Hepatocyte (in vitro differentiated cells): ENCODE data around the gene TXNDC11. TPM values are rescaled to one million over a fixed set of nuclear protein-coding genes. Genes with fewer than 3 reads are reported as not detected.

Experiments
- DNase-seq: peaks from one replicate; pipeline ENCODE4 v3.0.0-alpha.2; 2016; ENCODE audit warnings: low spot score
- H2AFZ ChIP-seq: fragments of 200-600 bp; sonication (generic); 2 replicates; pipeline ENCODE4 v1.6.0; 2016; ENCODE audit warnings: antibody characterized with exemption, mild to moderate bottlenecking
- H3K27ac ChIP-seq: fragments of 200-600 bp; sonication (generic); 2 replicates; pipeline ENCODE4 v1.5.1; 2016; ENCODE audit warnings: mild to moderate bottlenecking
- H3K27me3 ChIP-seq: fragments of 200-600 bp; sonication (generic); 2 replicates; pipeline ENCODE4 v1.6.1; 2016
- H3K36me3 ChIP-seq: fragments of 200-600 bp; sonication (generic); replicated peaks from 2 replicates; pipeline ENCODE4 v1.5.1; 2016; ENCODE audit warnings: low read depth; ENCODE audit not compliant: insufficient read depth
- H3K4me1 ChIP-seq: fragments of 200-600 bp; sonication (generic); 2 replicates; pipeline ENCODE4 v1.5.1; 2016; ENCODE audit warnings: mild to moderate bottlenecking, moderate library complexity; ENCODE audit not compliant: insufficient read depth
- H3K4me2 ChIP-seq: fragments of 200-600 bp; sonication (generic); 2 replicates; pipeline ENCODE4 v1.6.0; 2016
- H3K4me3 ChIP-seq: fragments of 200-600 bp; sonication (generic); 2 replicates; pipeline ENCODE4 v1.5.1; 2016; ENCODE audit warnings: mild to moderate bottlenecking
- H3K79me2 ChIP-seq: fragments of 200-600 bp; sonication (generic); 2 replicates; pipeline ENCODE4 v1.6.0; 2017; ENCODE audit warnings: mild to moderate bottlenecking
- H3K9me2 ChIP-seq: fragments of 200-600 bp; sonication (generic); replicated peaks from 2 replicates; pipeline ENCODE4 v1.6.0; 2017; ENCODE audit warnings: mild to moderate bottlenecking; ENCODE audit not compliant: insufficient read depth
- H3K9me3 ChIP-seq: fragments of 200-600 bp; sonication (generic); 2 replicates; pipeline ENCODE4 v1.5.1; 2016; ENCODE audit warnings: low read depth, mild to moderate bottlenecking
- H4K20me1 ChIP-seq: fragments of 200-600 bp; sonication (generic); 2 replicates; pipeline ENCODE4 v1.6.0; 2016; ENCODE audit warnings: mild to moderate bottlenecking; ENCODE audit not compliant: insufficient read depth, poor library complexity, severe bottlenecking
- EZH2 ChIP-seq: fragments of 200-600 bp; sonication (generic); IDR thresholded peaks from 2 replicates; pipeline ENCODE4 v1.6.1; 2016; ENCODE audit warnings: antibody characterized with exemption, mild to moderate bottlenecking, borderline replicate concordance
- EZH2phosphoT487 ChIP-seq: fragments of 200-600 bp; sonication (generic); IDR thresholded peaks from one replicate; pipeline ENCODE4 v1.6.1; 2018; ENCODE audit warnings: antibody characterized with exemption, mild to moderate bottlenecking, low read depth, moderate library complexity; ENCODE audit not compliant: unreplicated experiment, severe bottlenecking
- WGBS: methylation state at CpG from one replicate; pipeline ENCODE4 v1.1.6; 2016; ENCODE audit warnings: low lambda C conversion rate; ENCODE audit errors: missing lambda C conversion rate; 5-methylcytosine and 5-hydroxymethylcytosine counted together
- polyA plus RNA-seq: library from polyadenylated mRNA; unstranded; fragments of >200 nt; fragmentation: Nextera tagmentation; extraction: Ambion mirVana; gene quantifications from 2 replicates; pipeline ENCODE4 v1.2.1, GENCODE V29; 2016
- total RNA-seq: library from RNA; depleted of rRNA; stranded (reverse); fragments of >200 nt; gene quantifications from 2 replicates; pipeline ENCODE4 v1.2.3, GENCODE V29; 2014
- TF ChIP-seq, protein P1 (sequence below): fragments of 200-600 bp; sonication (generic); IDR thresholded peaks from 2 replicates; pipeline ENCODE4 v1.5.1; 2016; ENCODE audit warnings: antibody characterized with exemption, mild to moderate bottlenecking; ENCODE audit not compliant: poor library complexity

TXNDC11 gene
- total and polyA plus RNA-seq, 2 experiments from 2014 or later: 58.5 to 59.4 TPM

DNA sequence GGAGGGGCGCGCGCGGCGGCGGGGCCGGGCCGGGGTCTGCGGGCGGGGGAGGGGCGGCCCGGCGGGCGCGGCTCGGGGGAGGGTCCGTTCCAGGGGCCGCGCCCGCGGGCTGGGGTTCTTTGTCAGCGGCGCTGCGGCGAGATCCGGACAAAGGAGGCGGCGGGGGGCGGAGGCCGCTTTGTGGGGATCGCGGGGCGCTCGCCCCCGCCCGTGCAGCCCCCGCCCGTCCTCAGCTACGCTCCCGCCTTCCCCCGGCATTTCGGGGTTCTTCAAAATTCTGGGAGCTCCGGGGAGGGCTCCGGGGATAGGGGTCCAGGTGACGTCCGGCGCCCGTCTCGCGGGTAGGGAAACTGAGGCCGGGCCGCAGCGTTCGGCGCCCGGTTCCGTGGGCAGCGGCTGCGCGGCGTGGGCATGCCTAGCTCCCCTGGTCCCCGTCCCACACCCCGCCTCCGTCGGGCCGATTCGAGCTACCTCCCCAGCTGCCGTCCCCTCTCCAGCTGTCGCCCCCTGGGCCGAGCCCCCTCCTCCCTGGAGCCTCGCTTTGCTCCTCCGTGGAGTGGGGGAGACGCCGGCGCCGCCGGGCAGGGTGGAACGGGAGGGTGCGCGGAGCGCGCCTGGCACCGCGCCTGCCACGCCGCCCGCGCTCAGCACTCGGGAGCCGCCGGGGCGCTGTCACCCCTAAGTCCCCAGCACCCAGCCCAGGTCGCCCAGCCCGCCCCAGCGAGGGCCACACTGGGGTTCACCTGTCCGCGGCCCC lies 73.9 kb downstream of the TXNDC11 start:
- peaks cover 46% of the 10 kb centered on the region for H4K20me1 ChIP-seq
- H3K4me2 ChIP-seq: peak overlapping the region; percentile 94
- no peaks in the 10 kb centered on the region for H3K27me3 ChIP-seq
- peak; percentile 51 for DNase-seq
- H2AFZ ChIP-seq: peak overlapping the region; percentile 68
- H3K36me3 ChIP-seq: no peaks in the 10 kb centered on the region
- no peaks in the 10 kb centered on the region for H3K9me2 ChIP-seq
- peak overlapping the region; percentile 97 for H3K4me3 ChIP-seq
- H3K4me1 ChIP-seq: peaks cover 10% of the 10 kb centered on the region
- peak overlapping the region; percentile 9 for H3K27ac ChIP-seq
- TF ChIP-seq EZH2 (no peak), EZH2phosphoT487 (no peak)
- TF ChIP-seq, protein P1, sequence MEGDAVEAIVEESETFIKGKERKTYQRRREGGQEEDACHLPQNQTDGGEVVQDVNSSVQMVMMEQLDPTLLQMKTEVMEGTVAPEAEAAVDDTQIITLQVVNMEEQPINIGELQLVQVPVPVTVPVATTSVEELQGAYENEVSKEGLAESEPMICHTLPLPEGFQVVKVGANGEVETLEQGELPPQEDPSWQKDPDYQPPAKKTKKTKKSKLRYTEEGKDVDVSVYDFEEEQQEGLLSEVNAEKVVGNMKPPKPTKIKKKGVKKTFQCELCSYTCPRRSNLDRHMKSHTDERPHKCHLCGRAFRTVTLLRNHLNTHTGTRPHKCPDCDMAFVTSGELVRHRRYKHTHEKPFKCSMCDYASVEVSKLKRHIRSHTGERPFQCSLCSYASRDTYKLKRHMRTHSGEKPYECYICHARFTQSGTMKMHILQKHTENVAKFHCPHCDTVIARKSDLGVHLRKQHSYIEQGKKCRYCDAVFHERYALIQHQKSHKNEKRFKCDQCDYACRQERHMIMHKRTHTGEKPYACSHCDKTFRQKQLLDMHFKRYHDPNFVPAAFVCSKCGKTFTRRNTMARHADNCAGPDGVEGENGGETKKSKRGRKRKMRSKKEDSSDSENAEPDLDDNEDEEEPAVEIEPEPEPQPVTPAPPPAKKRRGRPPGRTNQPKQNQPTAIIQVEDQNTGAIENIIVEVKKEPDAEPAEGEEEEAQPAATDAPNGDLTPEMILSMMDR: no peak
- H3K79me2 ChIP-seq: peaks cover 53% of the 10 kb centered on the region
- H3K9me3 ChIP-seq: no peaks in the 10 kb centered on the region
- 17% methylated on average over 8 of the region's 97 CpGs for WGBS

DNA sequence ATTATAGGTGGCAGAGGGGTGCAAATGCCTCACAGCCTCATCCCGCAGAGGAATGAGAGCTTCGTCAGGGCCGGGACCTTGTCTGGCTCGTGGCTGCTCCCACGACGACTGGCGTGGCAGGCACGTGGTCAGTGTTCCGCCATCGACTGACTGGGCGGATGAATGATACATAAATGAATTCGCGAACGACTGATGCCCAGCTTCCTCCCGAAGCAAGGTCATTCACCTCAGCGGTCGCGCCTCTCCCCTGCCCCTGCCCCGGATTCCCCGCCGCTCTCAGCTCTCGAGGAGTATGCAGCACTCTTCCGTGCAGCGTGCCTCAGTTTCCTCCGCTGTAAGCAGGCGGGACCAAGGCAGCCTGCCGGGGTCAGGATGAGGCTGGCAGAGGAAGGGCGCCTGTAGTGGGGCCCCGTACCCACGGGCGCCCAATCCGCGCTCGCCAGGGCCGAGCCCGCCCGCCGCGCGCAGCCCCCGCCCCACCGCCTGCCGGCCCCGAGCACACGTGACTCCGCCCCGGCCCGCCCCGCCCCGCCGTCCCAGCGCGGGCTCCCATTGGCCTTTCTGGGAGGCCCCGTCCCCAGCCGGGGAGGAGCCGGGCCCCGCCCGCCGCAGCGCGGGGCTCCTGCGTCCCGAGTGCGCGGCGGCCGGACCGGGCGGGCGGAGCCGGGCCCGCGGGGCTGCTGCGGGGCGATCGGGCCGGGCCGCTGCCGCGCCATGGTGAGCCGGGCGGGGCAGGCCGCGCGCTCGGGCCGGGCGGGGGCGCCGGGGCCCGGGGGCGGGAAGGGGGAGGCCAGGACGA lies 74.6 kb downstream of the TXNDC11 start, which contains the start of gene SNN:
Gene SNN, plus strand, starts transcription at position 632 of the 799 bp plus-strand sequence. CDS start 7,605 bp downstream, outside the sequence.
- Histone ChIP-seq H3K9me2 (no peaks in the 10 kb centered on the region), H3K79me2 (peaks cover 45% of the 10 kb centered on the region), H3K9me3 (no peaks in the 10 kb centered on the region), H3K4me2 (peak within 1 kb of the TSS; percentile 95), H2AFZ (peak within 1 kb of the TSS; percentile 90), H4K20me1 (peaks cover 38% of the 10 kb centered on the region), H3K4me1 (peaks cover 10% of the 10 kb centered on the region), H3K4me3 (peak within 1 kb of the TSS; percentile 97), H3K27ac (peak within 1 kb of the TSS; percentile 9), H3K36me3 (no peaks in the 10 kb centered on the region), H3K27me3 (no peaks in the 10 kb centered on the region)
- DNase-seq: peak; percentile 96
- WGBS: 20% methylated on average over 45 of the region's 93 CpGs
- TF ChIP-seq EZH2phosphoT487 (no peak), EZH2 (no peak)
- TF ChIP-seq, protein P1: no peak

DNA sequence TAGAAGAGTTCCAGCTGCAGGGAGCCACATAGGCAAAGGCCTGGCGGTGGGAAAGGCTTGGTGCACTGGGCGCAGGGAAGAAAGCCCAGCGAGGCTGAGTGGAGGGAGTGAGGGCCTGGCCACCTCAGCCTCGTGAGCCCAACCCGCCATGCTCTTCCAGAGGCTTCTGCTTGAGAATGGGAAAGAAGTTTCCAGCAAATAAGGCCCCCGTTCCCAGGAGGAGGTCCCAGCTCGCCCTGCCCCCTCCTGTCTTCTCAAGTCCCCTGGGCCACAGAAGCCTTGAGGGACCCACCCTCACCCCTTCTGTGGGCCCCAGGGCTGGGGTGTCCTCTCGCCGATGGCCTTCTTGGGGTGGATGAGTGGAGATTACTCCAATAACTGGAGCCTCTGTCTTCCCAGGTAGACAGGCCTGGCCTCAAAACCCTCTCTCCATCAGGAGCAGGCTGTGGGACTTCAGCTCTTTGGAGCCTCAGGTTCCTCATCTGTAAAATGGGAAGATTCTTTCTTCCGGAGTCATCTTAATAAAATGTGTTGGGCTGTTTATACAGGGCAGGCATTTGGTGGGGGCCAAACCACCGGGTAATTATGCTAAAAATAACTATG lies 75.3 kb downstream of the TXNDC11 start:
- Histone ChIP-seq H3K36me3 (no peaks in the 10 kb centered on the region), H3K27ac (no peak overlapping the region), H3K4me1 (peaks cover 10% of the 10 kb centered on the region), H3K9me2 (no peaks in the 10 kb centered on the region), H3K27me3 (no peaks in the 10 kb centered on the region), H2AFZ (no peak overlapping the region), H4K20me1 (peaks cover 31% of the 10 kb centered on the region), H3K4me2 (peak overlapping the region; percentile 95), H3K79me2 (peaks cover 38% of the 10 kb centered on the region), H3K9me3 (no peaks in the 10 kb centered on the region), H3K4me3 (no peak overlapping the region)
- TF ChIP-seq EZH2: no peak
- TF ChIP-seq, protein P1: no peak
- TF ChIP-seq EZH2phosphoT487: no peak
- WGBS: 91% methylated on average over 11 of the region's 11 CpGs
- no peak for DNase-seq
